Astrocyte (in vitro differentiated cells and primary cell): Measurements from ENCODE around the gene AP4S1. TPM values are rescaled to one million over a fixed set of nuclear protein-coding genes. Genes with fewer than 3 reads are reported as not detected.

Experiments
- DNase-seq: peaks from one replicate; pipeline ENCODE4 v3.0.0-alpha.2; 2010; ENCODE audit warnings: low read depth
- FAIRE-seq: peaks from 2 replicates; lab custom pipeline; 2011; peaks lifted over from hg19 to GRCh38; lab: Jason Lieb, UNC
- H2AFZ ChIP-seq: 2 replicates; pipeline ENCODE4 v1.6.0; 2012; ENCODE audit warnings: low read depth, low read length, inconsistent platforms
- H3K27ac ChIP-seq: 2 replicates; pipeline ENCODE4 v1.5.1; 2011; ENCODE audit warnings: low read depth, low read length, inconsistent platforms
- H3K27me3 ChIP-seq: 2 replicates; pipeline ENCODE4 v1.6.0; 2011; ENCODE audit warnings: low read length, inconsistent platforms; ENCODE audit not compliant: insufficient read depth
- H3K36me3 ChIP-seq: 2 replicates; pipeline ENCODE4 v1.5.1; 2011; ENCODE audit warnings: low read length, inconsistent platforms; ENCODE audit not compliant: insufficient read depth
- H3K4me1 ChIP-seq: 2 replicates; pipeline ENCODE4 v1.5.1; 2011; ENCODE audit warnings: low read length, inconsistent platforms; ENCODE audit not compliant: insufficient read depth
- H3K4me2 ChIP-seq: 2 replicates; pipeline ENCODE4 v1.6.0; 2012; ENCODE audit warnings: low read length, inconsistent platforms
- H3K4me3 ChIP-seq: 2 replicates; pipeline ENCODE4 v1.5.1; 2011; ENCODE audit warnings: low read depth, mild to moderate bottlenecking, low read length, inconsistent platforms; ENCODE audit not compliant: insufficient read depth
- H3K79me2 ChIP-seq: 2 replicates; pipeline ENCODE4 v1.6.0; 2012; ENCODE audit warnings: mild to moderate bottlenecking, low read length, inconsistent platforms; ENCODE audit not compliant: insufficient read depth
- H3K9ac ChIP-seq: 2 replicates; pipeline ENCODE4 v1.6.0; 2012; ENCODE audit warnings: mild to moderate bottlenecking, low read length, inconsistent platforms
- H3K9me3 ChIP-seq: 2 replicates; pipeline ENCODE4 v1.5.1; 2012; ENCODE audit warnings: low read depth, mild to moderate bottlenecking, low read length, inconsistent platforms; ENCODE audit not compliant: insufficient read depth
- H4K20me1 ChIP-seq: 2 replicates; pipeline ENCODE4 v1.6.0; 2012; ENCODE audit warnings: low read length, inconsistent platforms; ENCODE audit not compliant: insufficient read depth
- H3K27ac Mint-ChIP-seq: one replicate; pipeline ENCODE4 v1.8.0; 2021; ENCODE audit warnings: mild to moderate bottlenecking, mixed read lengths; ENCODE audit not compliant: unreplicated experiment
- H3K27me3 Mint-ChIP-seq: one replicate; pipeline ENCODE4 v1.8.0; 2021; ENCODE audit warnings: low read depth, mixed read lengths; ENCODE audit not compliant: unreplicated experiment
- H3K36me3 Mint-ChIP-seq: one replicate; pipeline ENCODE4 v1.8.0; 2021; ENCODE audit warnings: low read depth, mixed read lengths; ENCODE audit not compliant: unreplicated experiment
- H3K4me1 Mint-ChIP-seq: one replicate; pipeline ENCODE4 v1.8.0; 2021; ENCODE audit warnings: low read depth, mixed read lengths; ENCODE audit not compliant: unreplicated experiment
- H3K4me3 Mint-ChIP-seq: one replicate; pipeline ENCODE4 v1.8.0; 2021; ENCODE audit warnings: mild to moderate bottlenecking, moderate library complexity, mixed read lengths; ENCODE audit not compliant: unreplicated experiment
- H3K9me3 Mint-ChIP-seq: one replicate; pipeline ENCODE4 v1.8.0; 2021; ENCODE audit warnings: mild to moderate bottlenecking, mixed read lengths; ENCODE audit not compliant: unreplicated experiment
- EZH2 ChIP-seq: IDR thresholded peaks from 2 replicates; pipeline ENCODE4 v1.6.1; 2012; ENCODE audit warnings: mild to moderate bottlenecking, low read length, inconsistent platforms; ENCODE audit not compliant: insufficient read depth
- total RNA-seq: library from RNA; stranded (reverse); gene quantifications from 2 replicates; pipeline ENCODE4 v1.2.1, GENCODE V29; 2021
- TF ChIP-seq, protein P1 (sequence below): IDR thresholded peaks from 2 replicates; pipeline ENCODE4 v1.5.1; 2011; ENCODE audit warnings: low read depth, mild to moderate bottlenecking, inconsistent platforms, low read length, moderate library complexity; ENCODE audit not compliant: insufficient read depth

Gene AP4S1
- total RNA-seq, 1 donor from 2014 or later = 5.7 TPM

DNA sequence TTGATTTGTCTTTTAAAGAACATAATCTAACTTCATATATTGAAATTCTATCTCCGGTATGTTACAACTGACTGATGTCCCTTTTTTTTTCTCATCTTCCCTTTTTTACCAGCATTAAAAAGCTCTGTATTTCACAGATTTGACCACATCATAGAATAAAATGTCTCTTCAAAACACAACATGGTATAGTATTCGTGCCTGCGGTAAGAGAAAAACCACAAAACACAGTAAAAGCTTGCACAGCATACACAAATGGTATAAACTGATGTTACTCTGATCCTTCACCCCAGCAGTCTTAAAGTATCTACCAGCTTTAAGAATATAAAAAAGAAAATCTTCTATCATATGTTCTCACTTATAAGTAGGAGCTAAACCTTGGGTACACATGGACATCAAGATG is 98.7 kb downstream of the AP4S1 start:
- no peaks in the 10 kb centered on the region for H4K20me1 ChIP-seq
- FAIRE-seq (no peak), DNase-seq (no peak)
- no peaks in the 10 kb centered on the region for H3K4me1 ChIP-seq
- peaks cover 2% of the 10 kb centered on the region for H3K4me1 Mint-ChIP-seq
- peaks cover 12% of the 10 kb centered on the region for H3K36me3 Mint-ChIP-seq
- H3K9me3 ChIP-seq = no peaks in the 10 kb centered on the region
- no peak overlapping the region for H3K27ac ChIP-seq
- H3K27me3 Mint-ChIP-seq = no peaks in the 10 kb centered on the region
- TF ChIP-seq, protein P1, sequence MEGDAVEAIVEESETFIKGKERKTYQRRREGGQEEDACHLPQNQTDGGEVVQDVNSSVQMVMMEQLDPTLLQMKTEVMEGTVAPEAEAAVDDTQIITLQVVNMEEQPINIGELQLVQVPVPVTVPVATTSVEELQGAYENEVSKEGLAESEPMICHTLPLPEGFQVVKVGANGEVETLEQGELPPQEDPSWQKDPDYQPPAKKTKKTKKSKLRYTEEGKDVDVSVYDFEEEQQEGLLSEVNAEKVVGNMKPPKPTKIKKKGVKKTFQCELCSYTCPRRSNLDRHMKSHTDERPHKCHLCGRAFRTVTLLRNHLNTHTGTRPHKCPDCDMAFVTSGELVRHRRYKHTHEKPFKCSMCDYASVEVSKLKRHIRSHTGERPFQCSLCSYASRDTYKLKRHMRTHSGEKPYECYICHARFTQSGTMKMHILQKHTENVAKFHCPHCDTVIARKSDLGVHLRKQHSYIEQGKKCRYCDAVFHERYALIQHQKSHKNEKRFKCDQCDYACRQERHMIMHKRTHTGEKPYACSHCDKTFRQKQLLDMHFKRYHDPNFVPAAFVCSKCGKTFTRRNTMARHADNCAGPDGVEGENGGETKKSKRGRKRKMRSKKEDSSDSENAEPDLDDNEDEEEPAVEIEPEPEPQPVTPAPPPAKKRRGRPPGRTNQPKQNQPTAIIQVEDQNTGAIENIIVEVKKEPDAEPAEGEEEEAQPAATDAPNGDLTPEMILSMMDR = no peak
- TF ChIP-seq EZH2 = no peak
- H2AFZ ChIP-seq = no peak overlapping the region
- H3K27ac Mint-ChIP-seq = no peak overlapping the region
- H3K4me2 ChIP-seq = no peak overlapping the region
- H3K79me2 ChIP-seq = no peaks in the 10 kb centered on the region
- H3K9ac ChIP-seq = no peak overlapping the region
- no peaks in the 10 kb centered on the region for H3K9me3 Mint-ChIP-seq
- no peak overlapping the region for H3K4me3 ChIP-seq
- H3K27me3 ChIP-seq = no peaks in the 10 kb centered on the region
- no peak overlapping the region for H3K4me3 Mint-ChIP-seq
- peaks cover 51% of the 10 kb centered on the region for H3K36me3 ChIP-seq

DNA sequence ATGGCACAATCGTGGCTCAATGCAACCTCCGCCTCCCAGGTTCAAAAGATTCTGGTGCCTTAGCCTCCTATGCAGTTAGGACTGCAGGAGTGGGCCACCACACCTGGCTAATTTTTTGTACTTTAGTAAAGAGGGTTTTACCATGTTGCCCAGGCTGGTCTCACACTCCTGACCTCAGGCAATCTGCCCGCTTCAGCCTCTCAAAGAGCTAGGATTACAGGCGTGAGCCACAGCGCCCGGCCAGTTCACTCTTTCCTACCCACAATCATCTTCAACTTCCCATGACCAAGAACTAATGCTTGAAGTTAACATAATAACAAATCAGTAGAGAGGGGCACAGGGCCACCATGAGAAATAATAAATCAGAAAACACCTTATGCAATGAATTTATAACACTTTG is 99.8 kb downstream of the AP4S1 start:
- Histone ChIP-seq H3K9me3 (no peaks in the 10 kb centered on the region), H2AFZ (no peak overlapping the region), H4K20me1 (no peaks in the 10 kb centered on the region), H3K27me3 (no peaks in the 10 kb centered on the region), H3K4me2 (no peak overlapping the region), H3K27ac (no peak overlapping the region), H3K79me2 (no peaks in the 10 kb centered on the region), H3K4me3 (no peak overlapping the region), H3K4me1 (no peaks in the 10 kb centered on the region), H3K9ac (no peak overlapping the region), H3K36me3 (peaks cover 50% of the 10 kb centered on the region)
- no peaks in the 10 kb centered on the region for H3K9me3 Mint-ChIP-seq
- no peak for TF ChIP-seq EZH2
- TF ChIP-seq, protein P1 = no peak
- FAIRE-seq (no peak), DNase-seq (no peak)
- H3K27me3 Mint-ChIP-seq = no peaks in the 10 kb centered on the region
- H3K27ac Mint-ChIP-seq = no peak overlapping the region
- peaks cover 2% of the 10 kb centered on the region for H3K4me1 Mint-ChIP-seq
- H3K4me3 Mint-ChIP-seq = no peak overlapping the region
- H3K36me3 Mint-ChIP-seq = peaks cover 12% of the 10 kb centered on the region

DNA sequence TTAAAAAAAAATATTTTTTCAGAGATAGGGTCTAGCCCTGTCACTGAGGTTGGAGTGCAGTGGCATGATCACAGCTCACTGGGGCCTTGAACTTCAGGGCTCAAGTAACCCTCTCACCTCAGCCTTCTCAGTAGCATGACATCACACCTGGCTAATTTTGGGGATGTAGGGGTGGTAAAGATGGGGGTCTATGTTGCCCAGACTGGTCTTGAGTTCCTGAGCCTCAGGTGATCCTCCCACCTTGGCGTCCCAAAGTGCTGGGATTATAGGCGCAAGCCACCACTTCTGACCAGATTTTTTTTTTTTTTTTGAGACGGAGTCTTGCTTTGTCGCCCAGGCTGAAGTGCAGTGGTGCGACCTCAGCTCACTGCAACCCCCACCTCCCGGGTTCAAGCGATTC is 101.2 kb downstream of the AP4S1 start:
- Histone ChIP-seq H3K27me3 (no peaks in the 10 kb centered on the region), H3K4me2 (no peak overlapping the region), H3K79me2 (no peaks in the 10 kb centered on the region), H3K27ac (no peak overlapping the region), H3K4me3 (no peak overlapping the region), H3K9ac (no peak overlapping the region), H2AFZ (no peak overlapping the region), H4K20me1 (peaks cover 5% of the 10 kb centered on the region), H3K9me3 (no peaks in the 10 kb centered on the region), H3K36me3 (peaks cover 49% of the 10 kb centered on the region), H3K4me1 (no peaks in the 10 kb centered on the region)
- TF ChIP-seq, protein P1 = no peak
- TF ChIP-seq EZH2 = no peak
- Mint-ChIP-seq H3K9me3 (no peaks in the 10 kb centered on the region), H3K27me3 (no peaks in the 10 kb centered on the region), H3K27ac (no peak overlapping the region), H3K4me3 (no peak overlapping the region), H3K4me1 (peaks cover 2% of the 10 kb centered on the region), H3K36me3 (peaks cover 12% of the 10 kb centered on the region)
- no peak for FAIRE-seq
- DNase-seq = no peak
